SK-N-SH (cell line): ENCODE results near the gene SOCS3. TPM values are rescaled to one million over a fixed set of nuclear protein-coding genes. Genes with fewer than 3 reads are reported as not detected.

Experiments used
- CTCF ChIA-PET: fragments of 300-600, 350-600 bp; formaldehyde crosslinking; extraction: SDS; loops from one replicate; lab custom pipeline; 2021; lab: Yijun Ruan, JAX
- POLR2A ChIA-PET: fragments of 350-600 bp; sonication (Branson Sonifier 250); formaldehyde crosslinking; extraction: SDS; loops from one replicate; lab custom pipeline; 2020; ENCODE audit warnings: antibody characterized with exemption, inconsistent platforms; lab: Yijun Ruan, JAX
- DNase-seq: peaks from one replicate; pipeline ENCODE4 v3.0.0; 2012
- H2AFZ ChIP-seq: fragments of 200-600 bp; sonication (generic); 2 replicates; pipeline ENCODE4 v1.8.1; 2016; ENCODE audit warnings: antibody characterized with exemption, mild to moderate bottlenecking, low read depth
- H3F3A ChIP-seq: fragments of 200-600 bp; sonication (generic); replicated peaks from 2 replicates; pipeline ENCODE3; 2016; ENCODE audit warnings: antibody characterized with exemption, mild to moderate bottlenecking; ENCODE audit not compliant: insufficient read depth
- H3K27ac ChIP-seq, 2 experiments: fragments of 200-500 bp in 1 of 2; fragments of 200-600 bp in 1 of 2; sonication (Bioruptor generic) in 1 of 2; sonication (generic), shearing (Covaris generic) in 1 of 2; 2 replicates each; pipeline versions ENCODE4 v1.5.1 to v1.6.1; 2014 to 2016; ENCODE audit warnings: low read depth in 2 of 2, inconsistent platforms in 1 of 2, low read length in 1 of 2, mild to moderate bottlenecking in 1 of 2, mixed read lengths in 1 of 2
- H3K27me3 ChIP-seq: fragments of 200-600 bp; sonication (generic), shearing (Covaris generic); 2 replicates; pipeline ENCODE4 v1.6.1; 2016; ENCODE audit warnings: mixed run types; ENCODE audit not compliant: insufficient read depth
- H3K36me3 ChIP-seq, 2 experiments: fragments of 200-500 bp in 1 of 2; fragments of 200-600 bp in 1 of 2; sonication (Bioruptor generic) in 1 of 2; sonication (generic) in 1 of 2; replicated peaks in 1 of 2; 2 replicates each; pipeline versions ENCODE3 to v1.5.1; 2014 to 2016; ENCODE audit warnings: low read length in 1 of 2, mild to moderate bottlenecking in 1 of 2; ENCODE audit not compliant: insufficient read depth in 2 of 2, control insufficient read depth in 1 of 2
- H3K4me1 ChIP-seq, 2 experiments: fragments of 200-500 bp in 1 of 2; fragments of 200-600 bp in 1 of 2; sonication (Bioruptor generic) in 1 of 2; sonication (generic), shearing (Covaris generic) in 1 of 2; 2 replicates each; pipeline versions ENCODE4 v1.5.1 to v1.6.1; 2014 to 2016; ENCODE audit warnings: low read depth in 1 of 2, low read length in 1 of 2, mixed run types in 1 of 2; ENCODE audit not compliant: insufficient read depth in 2 of 2, control insufficient read depth in 1 of 2
- H3K4me2 ChIP-seq: fragments of 200-600 bp; sonication (generic), shearing (Covaris generic); 2 replicates; pipeline ENCODE4 v1.6.1; 2017; ENCODE audit warnings: mixed run types
- H3K4me3 ChIP-seq, 2 experiments: fragments of 200-500 bp in 1 of 2; fragments of 200-600 bp in 1 of 2; sonication (Bioruptor generic) in 1 of 2; sonication (generic), shearing (Covaris generic) in 1 of 2; 2 replicates each; pipeline versions ENCODE4 v1.5.1 to v1.8.1; 2014 to 2016; ENCODE audit warnings: low read depth in 2 of 2, inconsistent platforms in 1 of 2, low read length in 1 of 2, mild to moderate bottlenecking in 1 of 2, mixed read lengths in 1 of 2, moderate library complexity in 1 of 2
- H3K79me2 ChIP-seq: fragments of 200-600 bp; sonication (generic); 2 replicates; pipeline ENCODE4 v1.8.1; 2017; ENCODE audit warnings: mild to moderate bottlenecking; ENCODE audit not compliant: insufficient read depth
- H3K9ac ChIP-seq: fragments of 200-600 bp; sonication (generic); 2 replicates; pipeline ENCODE4 v1.6.1; 2017; ENCODE audit warnings: mixed run types
- H3K9me2 ChIP-seq: fragments of 200-600 bp; sonication (generic); 2 replicates; pipeline ENCODE4 v1.6.1; 2017; ENCODE audit warnings: mixed run types
- H3K9me3 ChIP-seq: fragments of 200-600 bp; sonication (generic); 2 replicates; pipeline ENCODE4 v1.6.1; 2017; ENCODE audit warnings: mixed run types, mild to moderate bottlenecking, moderate library complexity
- H4K20me1 ChIP-seq: fragments of 200-600 bp; sonication (generic); 2 replicates; pipeline ENCODE4 v1.6.1; 2017; ENCODE audit warnings: mild to moderate bottlenecking, mixed run types; ENCODE audit not compliant: insufficient read depth
- EP300 ChIP-seq, 2 experiments: IDR thresholded peaks; 2 replicates each; pipeline versions ENCODE4 v1.4.0 to v1.6.1; 2012; ENCODE audit warnings: borderline replicate concordance in 1 of 2, low read depth in 1 of 2, low read length in 1 of 2
- EZH2phosphoT487 ChIP-seq: fragments of 200-600 bp; sonication (generic); IDR thresholded peaks from 2 replicates; pipeline ENCODE4 v1.6.1; 2017; ENCODE audit warnings: low read depth, mixed run types, mild to moderate bottlenecking, antibody characterized with exemption, moderate library complexity, borderline replicate concordance
- FOSL2 ChIP-seq: IDR thresholded peaks from 2 replicates; pipeline ENCODE4 v1.4.0; 2012; ENCODE audit warnings: low read depth, mild to moderate bottlenecking, moderate library complexity, borderline replicate concordance
- FOXJ3 ChIP-seq: sonication (generic); formaldehyde crosslinking; IDR thresholded peaks from 2 replicates; pipeline ENCODE4 v1.5.1; 2020; ENCODE audit warnings: mild to moderate bottlenecking, missing genetic modification reagents
- FOXM1 ChIP-seq: IDR thresholded peaks from 2 replicates; pipeline ENCODE4 v1.4.0; 2012; ENCODE audit warnings: low read depth, mild to moderate bottlenecking
- GABPA ChIP-seq: IDR thresholded peaks from 2 replicates; pipeline ENCODE4 v1.4.0; 2012; ENCODE audit warnings: low read depth, mild to moderate bottlenecking
- IRF3 ChIP-seq: fragments of 150-350 bp; IDR thresholded peaks from 2 replicates; pipeline ENCODE4 v1.6.1; 2016; ENCODE audit warnings: mild to moderate bottlenecking, low read depth, low read length
- JUND ChIP-seq: IDR thresholded peaks from 2 replicates; pipeline ENCODE4 v1.4.0; 2012
- MAX ChIP-seq: IDR thresholded peaks from 2 replicates; pipeline ENCODE4 v1.4.0; 2012; ENCODE audit warnings: low read depth
- MEF2A ChIP-seq: IDR thresholded peaks from 2 replicates; pipeline ENCODE4 v1.4.0; 2012; ENCODE audit warnings: low read depth, borderline replicate concordance
- NFIC ChIP-seq: IDR thresholded peaks from 2 replicates; pipeline ENCODE4 v1.4.0; 2012; ENCODE audit warnings: borderline replicate concordance
- PBX3 ChIP-seq: IDR thresholded peaks from 2 replicates; pipeline ENCODE4; 2012
- POLR2AphosphoS5 ChIP-seq: IDR thresholded peaks from 2 replicates; pipeline ENCODE4 v1.6.1; 2012; ENCODE audit warnings: low read depth, low read length
- RAD21 ChIP-seq: IDR thresholded peaks from 2 replicates; pipeline ENCODE4 v1.6.1; 2012; ENCODE audit warnings: mild to moderate bottlenecking, low read length
- RCOR1 ChIP-seq: fragments of 150-350 bp; IDR thresholded peaks from 2 replicates; pipeline ENCODE4 v1.6.1; 2017; ENCODE audit warnings: antibody characterized with exemption, low read length
- RFX5 ChIP-seq: IDR thresholded peaks from 2 replicates; pipeline ENCODE4 v1.6.1; 2012; ENCODE audit warnings: mild to moderate bottlenecking, improper control_type of control experiment, low read length
- SMC3 ChIP-seq: IDR thresholded peaks from 2 replicates; pipeline ENCODE4 v1.6.1; 2012; ENCODE audit warnings: low read depth, low read length, improper control_type of control experiment
- TAF1 ChIP-seq: IDR thresholded peaks from 2 replicates; pipeline ENCODE4 v1.6.1; 2012; ENCODE audit warnings: low read depth, mild to moderate bottlenecking, low read length, moderate library complexity, borderline replicate concordance
- TCF12 ChIP-seq: IDR thresholded peaks from 2 replicates; pipeline ENCODE4 v1.4.0; 2012
- TEAD4 ChIP-seq: IDR thresholded peaks from 2 replicates; pipeline ENCODE4 v1.4.0; 2012; ENCODE audit warnings: mild to moderate bottlenecking, borderline replicate concordance; ENCODE audit not compliant: insufficient read depth
- YY1 ChIP-seq: IDR thresholded peaks from 2 replicates; pipeline ENCODE4 v1.4.0; 2012; ENCODE audit warnings: low read depth, mild to moderate bottlenecking
- WGBS: methylation state at CpG from one replicate; pipeline ENCODE4 v1.1.6; 2017; ENCODE audit warnings: low lambda C conversion rate; 5-methylcytosine and 5-hydroxymethylcytosine counted together
- polyA plus RNA-seq, 3 experiments: library from polyadenylated mRNA; depleted of rRNA; stranded (reverse); fragments of >200 nt; gene quantifications; 2 replicates each; pipeline ENCODE4 v1.2.3, GENCODE V29; 2012

SOCS3 gene
- polyA plus RNA-seq, 1 of the 3 experiments (the other 2 are of a cell fraction) = 24.9 TPM

GRCh38 chr17:78376161-78376560, 16.3 kb upstream of the SOCS3 start:
- WGBS = 82% methylated on average over 5 of the region's 5 CpGs
- Histone ChIP-seq H3K9me2 (no peaks in the 10 kb centered on the region), H3K79me2 (peaks cover 33% of the 10 kb centered on the region), H3K4me3 (no peak overlapping the region)
- no peak for DNase-seq
- POLR2A ChIA-PET = no interaction called here
- TF ChIP-seq FOXM1 (no peak), FOXJ3 (CRISPR knock-in tag) (no peak), EZH2phosphoT487 (no peak), PBX3 (no peak), RCOR1 (no peak), RFX5 (no peak), TAF1 (no peak), MEF2A (no peak), RAD21 (no peak)
- TF ChIP-seq, all 33 proteins: peak for 0
- CTCF ChIA-PET = interaction anchor here (1.0 to 12.5 kb wide), 3 partner anchors 16 to 46 kb away, joined by 3 to 175 read pairs (median 5); partner anchors contain the start of gene SOCS3
- Histone ChIP-seq H2AFZ (0 out of 2 replicates have a peak overlapping the region, but pooled peaks have one; percentile 82), H3K27ac (peak overlapping the region in 1 of 2 experiments; percentile 86; a peak in 2 of 4 replicates), H3K9me3 (no peaks in the 10 kb centered on the region), H3K4me2 (peak overlapping the region; percentile 58), H3K4me1 (peaks cover 13 to 42% of the 10 kb centered on the region in 2 experiments), H3K9ac (no peak overlapping the region; the same call in 1 of the 2 replicates), H4K20me1 (peaks cover 14% of the 10 kb centered on the region), H3K36me3 (peaks cover 2 to 9% of the 10 kb centered on the region in 2 experiments), H3K27me3 (no peaks in the 10 kb centered on the region), H3F3A (peaks cover 38% of the 10 kb centered on the region)

GRCh38 chr17:78375401-78376151, 15.7 kb upstream of the SOCS3 start:
- Histone ChIP-seq H3K4me3 (no peak overlapping the region), H3F3A (peaks cover 38% of the 10 kb centered on the region), H2AFZ (peak overlapping the region; percentile 82), H3K36me3 (peaks cover 0 to 4% of the 10 kb centered on the region in 2 experiments), H3K9ac (peak overlapping the region; percentile 63), H3K79me2 (peaks cover 27% of the 10 kb centered on the region), H3K27ac (peak overlapping the region; percentile 34 to 86), H3K9me2 (no peaks in the 10 kb centered on the region), H3K4me1 (peaks cover 16 to 38% of the 10 kb centered on the region in 2 experiments), H3K27me3 (no peaks in the 10 kb centered on the region), H4K20me1 (peaks cover 9% of the 10 kb centered on the region; the same call in 1 of the 2 replicates), H3K9me3 (no peaks in the 10 kb centered on the region), H3K4me2 (peak overlapping the region; percentile 58)
- ChIA-PET CTCF (interaction anchor here (1.0 to 12.5 kb wide), 3 partner anchors 16 to 46 kb away, joined by 3 to 175 read pairs (median 5); partner anchors contain the start of gene SOCS3), POLR2A (no interaction called here)
- WGBS = 31% methylated on average over 9 of the region's 9 CpGs
- TF ChIP-seq RAD21 (no peak), FOSL2 (peak; percentile 95), TEAD4 (peak; percentile 68; the same call in 1 of the 2 replicates), FOXM1 (no peak), TCF12 (peak; percentile 79), EP300 (IDR thresholded peaks at IDR 0.05; ENCODE audit: borderline replicate concordance in 1 of 2, low read depth in 1 of 2, low read length in 1 of 2) (peak in 1 of 2 experiments; percentile 73; a peak in 1 of 4 replicates), GABPA (no peak), MAX (peak; percentile 82), YY1 (peak; percentile 52; the same call in 1 of the 2 replicates), POLR2AphosphoS5 (no peak), IRF3 (no peak), TAF1 (0 out of 2 replicates have a peak, but pooled peaks have one; percentile 26), PBX3 (peak; percentile 9; the same call in 1 of the 2 replicates), FOXJ3 (CRISPR knock-in tag) (no peak), SMC3 (no peak), JUND (peak; percentile 79), EZH2phosphoT487 (no peak), NFIC (peak; percentile 68; the same call in 1 of the 2 replicates)
- DNase-seq = no peak
